Smooth muscle cell of the brain vasculature (primary cell): Measurements from ENCODE around the gene FGF10.

Experiments
- DNase-seq: peaks from one replicate; pipeline ENCODE4 v3.0.0-alpha.2; 2012; ENCODE audit warnings: low read depth, low spot score

FGF10 gene

DNA sequence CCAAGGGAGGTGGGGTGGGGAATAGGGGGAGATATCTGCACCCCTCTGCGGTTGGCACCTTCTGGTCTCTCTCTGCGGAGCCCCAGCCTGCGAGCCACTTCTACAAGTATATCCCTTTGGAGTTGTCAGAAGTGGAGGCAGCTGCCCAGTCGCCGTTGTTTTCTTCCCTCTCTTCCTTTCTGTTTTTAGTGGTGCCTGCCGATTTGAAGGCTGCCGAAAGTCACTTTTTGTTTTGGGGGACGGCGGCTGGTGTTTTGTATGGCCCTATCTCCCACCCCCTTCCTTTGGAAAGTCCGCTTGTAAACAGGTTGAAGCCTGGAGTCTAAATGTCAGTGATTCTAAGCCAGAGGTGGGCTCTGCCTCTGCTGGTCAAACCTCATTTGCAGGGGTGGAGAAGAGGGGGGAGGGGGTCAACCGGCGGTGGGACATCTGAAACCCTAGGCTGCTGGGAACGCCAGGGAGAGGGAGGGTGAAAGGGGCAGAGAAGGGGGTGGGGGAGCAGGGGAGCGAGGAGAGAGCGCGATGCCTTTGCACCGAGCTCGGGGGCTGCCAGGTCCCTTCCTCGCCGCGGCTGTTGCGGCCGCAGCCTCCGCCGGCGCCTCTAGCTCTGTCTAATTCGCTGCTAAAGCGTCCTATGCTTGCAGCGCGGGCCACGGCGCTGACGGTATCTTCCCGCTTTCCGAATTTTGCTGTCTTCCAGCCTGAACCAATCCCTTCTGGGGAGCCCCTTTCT is at the start of gene FGF10:
FGF10 (minus strand) TSS at position 331 of the 733 bp plus-strand sequence. CDS start 738 bp downstream, outside the sequence.
- no peak for DNase-seq

DNA sequence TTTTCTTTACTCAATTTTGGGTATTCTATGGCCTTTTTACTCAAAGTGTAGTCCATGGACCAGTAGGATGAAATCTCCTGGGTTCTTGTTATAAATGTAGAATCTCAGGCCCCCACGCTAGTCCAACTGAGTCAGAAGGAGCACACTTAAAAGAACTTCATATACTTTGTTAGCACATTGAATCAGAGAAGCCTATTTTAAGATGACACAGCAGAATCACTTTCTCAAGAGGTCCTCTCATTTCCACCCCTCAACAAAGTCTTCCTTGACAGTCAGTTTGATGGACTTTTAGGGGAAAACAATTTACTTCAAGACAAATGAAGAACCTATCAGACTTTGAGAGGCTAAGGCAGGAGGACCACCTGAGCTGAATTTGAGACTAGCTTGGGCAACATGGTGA is 37.7 kb upstream of the FGF10 start:
- no peak for DNase-seq

DNA sequence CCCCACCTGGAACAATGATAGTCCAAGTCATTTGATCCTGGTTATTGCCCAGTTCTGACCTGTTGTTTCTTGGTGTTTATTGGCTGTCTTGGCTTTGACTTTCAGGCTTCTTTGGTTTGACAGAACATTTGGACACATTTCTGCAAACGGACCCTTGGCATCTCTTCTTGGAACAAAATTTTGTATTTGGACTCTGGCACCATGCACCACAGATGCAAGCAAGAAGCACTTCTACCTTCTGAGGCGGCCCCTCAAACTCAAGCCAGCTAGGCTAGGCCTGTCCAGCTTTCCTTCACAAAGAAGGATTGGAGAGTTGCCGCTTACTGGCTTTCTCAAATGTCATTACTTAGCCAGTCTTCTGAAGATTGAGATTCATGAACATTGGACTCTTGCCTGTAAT is 23.1 kb upstream of the FGF10 start:
- no peak for DNase-seq

DNA sequence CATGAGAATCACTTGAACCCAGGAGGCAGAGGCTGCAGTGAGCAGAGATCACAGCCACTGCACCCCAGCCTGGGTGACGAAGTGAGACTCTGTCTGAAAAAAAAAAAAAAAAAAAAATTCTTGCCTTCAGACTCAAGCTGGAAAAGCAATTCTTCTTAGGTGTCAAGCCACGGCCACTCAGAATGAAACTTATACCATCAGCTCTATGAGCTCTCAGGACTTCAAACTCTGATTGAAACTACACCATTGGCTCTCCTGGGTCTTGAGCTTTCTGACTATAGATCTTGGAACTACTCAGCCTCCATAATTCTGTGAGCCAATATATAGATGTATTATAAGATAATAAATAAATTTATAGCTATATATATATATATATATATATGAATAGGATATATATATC is 12.9 kb upstream of the FGF10 start:
- no peak for DNase-seq

DNA sequence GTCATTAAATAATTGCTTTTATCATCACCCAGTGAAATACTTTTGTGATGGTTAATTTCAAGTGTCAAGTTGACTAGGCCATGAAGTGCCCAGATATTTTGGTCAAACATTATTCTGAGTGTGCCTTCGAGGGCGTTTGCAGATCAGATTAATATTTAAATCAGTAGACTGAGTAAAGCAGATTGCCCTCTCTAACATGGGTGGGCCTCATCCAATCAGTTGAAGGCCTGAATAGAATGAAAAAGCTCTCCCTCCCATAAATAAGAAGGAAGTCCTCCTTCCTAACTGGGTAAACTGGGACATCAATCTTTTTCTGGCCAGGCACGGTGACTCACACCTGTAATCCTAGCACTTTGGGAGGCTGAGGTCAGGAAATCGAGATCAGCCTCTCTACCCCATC is 12.4 kb upstream of the FGF10 start:
- no peak for DNase-seq

DNA sequence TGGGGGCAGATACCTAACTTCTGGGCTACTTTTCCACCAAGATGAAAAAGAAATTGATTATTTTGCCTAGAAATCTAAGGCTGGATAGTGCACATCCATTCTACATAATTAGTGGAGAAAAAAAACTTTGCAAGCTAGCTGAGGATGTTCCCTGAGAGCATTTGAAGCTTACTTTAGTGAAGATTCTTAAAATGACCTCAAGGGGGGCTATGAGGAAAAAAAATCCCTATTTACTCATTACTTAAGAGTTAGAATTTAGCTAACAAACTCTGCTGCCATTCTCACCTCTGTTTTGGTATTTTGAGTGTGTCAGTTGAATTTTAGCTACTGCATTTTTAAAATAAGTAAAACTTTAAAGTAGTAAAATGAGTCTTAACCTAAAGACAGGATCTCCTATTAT is 9.2 kb upstream of the FGF10 start:
- DNase-seq, result no peak

DNA sequence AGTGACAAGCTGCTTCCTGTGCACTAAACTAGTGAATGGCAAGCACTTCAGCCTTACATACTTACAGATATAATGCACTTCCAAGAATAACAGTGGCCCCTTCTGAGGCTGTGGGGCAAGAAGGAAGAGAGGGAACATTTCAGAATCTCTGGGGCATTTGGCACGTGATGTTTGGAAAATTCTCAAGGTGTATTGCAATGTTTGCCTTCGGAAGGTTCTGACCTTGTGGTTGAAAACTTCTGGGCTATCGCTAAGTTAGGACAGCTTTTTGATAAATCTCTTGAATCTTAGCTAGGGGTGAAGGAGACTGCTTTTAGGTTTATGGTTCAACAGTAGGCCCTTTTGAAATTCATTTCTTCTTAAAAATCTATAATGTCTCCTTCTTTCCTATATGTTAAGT is 7.1 kb upstream of the FGF10 start:
- no peak for DNase-seq

DNA sequence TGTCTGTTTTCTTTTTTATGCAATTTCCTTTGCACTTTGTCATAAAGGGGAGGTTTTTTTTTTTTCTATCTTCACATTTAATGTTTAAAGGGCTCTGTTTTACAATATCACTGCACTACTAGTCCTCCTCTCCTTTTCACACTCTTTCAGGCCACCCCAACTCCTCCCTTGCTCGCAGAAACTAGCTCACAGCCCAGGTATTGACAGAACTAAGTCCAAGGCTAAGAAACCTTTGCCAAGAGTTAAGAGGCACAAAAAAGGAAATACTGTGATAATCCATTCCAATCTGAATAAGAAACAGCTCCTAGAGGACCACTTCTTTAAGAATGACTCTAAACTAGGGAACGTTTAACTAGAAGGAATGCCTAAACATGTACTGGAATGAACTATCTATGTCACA is 1.1 kb upstream of the FGF10 start:
- no peak for DNase-seq

DNA sequence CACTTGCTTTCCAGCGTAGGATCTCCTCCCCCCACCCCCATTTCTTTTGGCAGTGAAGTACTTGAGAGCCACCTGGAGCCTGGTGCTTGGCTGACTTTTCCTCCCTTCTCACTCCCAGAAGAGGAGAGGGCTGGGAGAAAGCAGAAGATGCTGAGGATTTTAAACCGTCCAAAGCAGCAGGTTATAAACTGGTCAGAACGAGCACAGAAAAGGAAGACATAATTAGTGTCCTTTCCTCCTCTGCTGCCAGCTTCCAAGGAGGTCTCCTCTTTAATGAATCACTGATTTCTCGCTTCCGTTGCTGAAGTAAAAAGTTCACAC is 563 bp upstream of the FGF10 start:
- DNase-seq, result no peak

DNA sequence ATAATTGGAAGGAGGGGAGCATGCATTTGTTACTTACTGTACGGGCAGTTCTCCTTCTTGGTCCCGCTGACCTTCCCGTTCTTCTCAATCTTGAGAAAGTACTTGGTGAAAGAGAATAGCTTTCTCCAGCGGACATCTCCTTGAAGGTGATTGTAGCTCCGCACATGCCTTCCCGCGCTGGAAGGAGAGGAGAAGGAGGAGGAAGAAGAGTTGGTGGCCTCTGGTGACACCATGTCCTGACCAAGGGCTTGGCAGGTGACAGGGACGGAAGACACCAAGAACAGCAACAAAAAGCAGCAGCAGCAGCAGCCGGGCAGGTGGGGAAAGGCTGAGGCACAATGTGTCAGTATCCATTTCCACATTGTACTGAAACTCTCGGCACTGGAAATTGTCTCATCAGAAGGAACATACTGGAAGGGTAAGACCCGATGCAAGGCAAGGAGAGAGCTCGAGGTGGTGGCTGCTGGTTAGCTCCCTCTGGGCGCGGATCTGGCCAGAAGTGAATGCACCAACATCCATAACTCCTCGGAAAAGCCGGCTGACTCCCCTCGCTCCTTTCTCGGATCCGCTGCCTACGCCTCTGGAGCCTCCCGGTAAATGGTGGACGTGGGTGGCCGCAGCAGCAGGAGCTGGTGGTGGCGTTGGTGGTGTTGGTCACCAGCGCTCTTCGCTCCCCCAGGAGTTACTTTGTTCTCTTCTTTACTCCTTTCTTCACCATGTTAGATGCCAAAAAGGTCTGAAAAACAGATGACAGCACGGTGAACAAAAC is 715 bp downstream of the FGF10 start:
- DNase-seq, result no peak

DNA sequence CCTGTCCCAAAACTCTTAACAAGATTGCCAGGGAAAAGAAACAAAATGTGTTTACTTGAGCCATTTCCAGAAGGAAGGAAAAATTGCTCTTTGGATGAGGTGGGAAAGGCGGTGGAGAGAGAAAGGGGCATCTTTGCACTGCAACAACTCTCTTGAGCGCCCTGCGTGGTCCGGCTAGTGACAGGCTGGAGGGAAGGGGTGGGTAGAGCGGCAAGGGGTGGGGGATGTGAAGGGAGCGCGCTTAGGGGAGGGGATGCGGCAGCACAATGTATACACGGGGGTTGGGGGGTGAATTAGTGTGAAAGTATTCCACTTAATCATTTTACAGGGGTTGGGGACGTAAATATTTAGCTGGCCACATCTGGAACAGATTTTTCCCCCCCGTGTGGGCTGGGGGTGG is 1.3 kb downstream of the FGF10 start:
- DNase-seq, result no peak

DNA sequence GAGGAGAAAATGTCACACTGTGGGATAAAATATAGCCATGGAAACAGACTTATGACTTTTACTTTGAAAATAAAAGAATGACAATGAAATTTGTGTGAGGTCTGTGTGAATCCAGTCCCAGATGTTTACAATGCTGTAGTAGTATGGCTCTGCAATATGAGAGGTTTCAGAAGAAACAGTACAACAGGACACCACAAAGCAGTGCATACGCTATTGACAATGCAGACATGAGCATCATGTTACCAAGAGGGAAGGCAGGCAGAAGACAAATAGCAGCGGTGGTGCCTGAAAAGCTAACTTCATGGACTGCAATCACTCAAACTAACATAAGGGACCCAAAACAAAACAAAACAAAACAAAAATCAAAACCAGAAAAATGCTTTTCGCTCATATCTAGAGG is 1.8 kb downstream of the FGF10 start:
- no peak for DNase-seq

DNA sequence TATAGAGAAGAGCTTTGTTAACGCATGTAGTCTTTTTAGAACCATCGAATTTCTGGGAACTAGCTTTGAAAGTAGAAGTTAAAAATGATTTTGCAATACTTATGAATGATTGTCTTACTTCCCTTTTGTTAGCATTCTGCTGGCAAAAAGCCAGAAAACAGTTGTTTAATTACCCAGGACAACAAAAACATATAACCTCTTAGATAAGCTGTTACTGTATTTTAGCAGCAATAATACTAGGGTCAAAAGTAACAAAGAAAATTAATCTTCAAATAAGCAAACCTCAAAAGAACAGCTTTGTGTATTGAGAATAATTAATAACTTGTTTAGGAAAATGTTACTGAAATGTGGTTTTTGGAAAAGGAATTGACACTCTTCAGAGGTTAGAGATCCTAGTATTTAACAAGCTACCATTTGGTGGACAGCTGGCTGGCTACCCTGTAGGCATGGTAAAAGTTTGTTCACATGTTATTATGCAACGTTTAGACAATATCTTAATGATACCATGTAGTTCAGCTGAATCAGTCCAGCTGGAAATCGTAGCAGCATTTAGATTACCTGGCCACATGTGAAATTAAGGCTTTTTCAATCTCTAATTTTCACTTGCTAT is 3.8 kb downstream of the FGF10 start:
- DNase-seq, result no peak

DNA sequence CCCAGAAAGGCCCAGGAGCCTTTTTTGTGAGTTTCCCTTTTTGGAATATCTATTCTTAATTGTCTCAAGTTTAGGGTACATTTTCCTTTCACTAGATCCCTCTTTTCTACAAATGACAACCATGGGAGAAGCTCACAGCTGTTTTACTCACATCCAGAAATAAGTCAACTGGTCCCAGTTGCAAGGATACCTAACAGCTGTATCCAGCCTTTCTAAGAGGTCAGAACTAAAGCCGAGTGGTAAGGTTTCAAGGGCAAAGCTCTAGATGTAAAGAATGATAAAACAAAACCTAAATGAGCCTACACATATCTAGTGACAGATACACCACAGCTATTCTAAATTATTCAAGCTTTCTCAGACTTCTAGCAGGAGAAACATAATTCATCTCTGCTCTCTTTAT is 4.4 kb downstream of the FGF10 start:
- DNase-seq, result no peak

DNA sequence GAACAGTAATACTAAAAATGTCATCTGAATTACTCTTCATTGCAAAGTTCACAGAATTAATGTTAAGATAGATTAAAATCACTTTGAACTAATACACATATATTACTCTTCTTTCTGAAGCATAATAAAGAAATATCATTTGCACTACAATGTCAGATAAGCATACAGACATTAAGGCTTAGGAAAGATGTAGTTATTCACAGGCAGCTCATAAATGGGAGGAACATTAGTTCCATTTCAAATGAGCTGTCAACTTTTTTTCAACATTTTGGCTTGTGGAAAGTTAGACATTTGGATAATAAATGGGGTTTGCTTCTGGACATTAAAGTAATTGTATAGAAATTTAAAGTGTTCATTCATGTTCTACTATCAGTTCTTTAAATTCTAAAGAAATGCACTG is 6.3 kb downstream of the FGF10 start:
- DNase-seq, result no peak

DNA sequence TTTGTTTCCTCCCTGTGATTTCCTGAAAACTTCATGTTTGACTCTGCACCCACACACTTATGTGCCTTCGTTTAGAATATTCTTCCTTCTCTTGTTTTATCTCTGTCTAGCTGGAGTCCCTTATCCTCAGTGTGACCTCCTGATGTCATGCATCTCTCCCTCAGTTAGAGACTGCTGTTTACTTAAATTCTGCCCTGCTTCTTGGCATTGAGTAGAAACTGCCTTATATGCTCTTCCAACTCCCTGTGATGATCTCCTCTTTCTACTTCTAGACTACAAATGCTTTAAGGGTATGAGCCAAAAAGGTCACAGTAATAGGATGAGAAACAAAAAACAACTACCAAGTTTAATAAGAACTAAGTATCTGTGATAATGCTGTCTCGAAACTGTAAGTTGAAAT is 12.2 kb downstream of the FGF10 start:
- no peak for DNase-seq

DNA sequence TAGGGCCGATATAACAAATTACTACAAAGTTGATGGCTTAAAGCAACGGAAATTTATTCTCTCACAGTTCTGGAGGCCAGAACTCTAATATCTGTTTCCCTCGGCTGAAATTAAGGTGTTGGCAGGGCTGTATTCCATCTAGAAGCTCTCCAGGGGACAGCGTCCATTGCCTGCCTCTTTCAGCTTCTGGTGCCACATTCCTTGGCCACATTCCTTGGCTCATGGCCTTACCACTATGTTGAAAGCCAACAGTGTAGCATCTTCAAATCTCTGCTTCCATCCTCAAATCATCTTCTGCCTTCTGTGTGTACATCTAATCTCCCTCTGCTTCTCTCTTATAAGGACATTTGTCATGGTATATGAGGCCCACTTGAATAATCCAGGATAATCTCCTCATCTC is 17.2 kb downstream of the FGF10 start:
- no peak for DNase-seq

DNA sequence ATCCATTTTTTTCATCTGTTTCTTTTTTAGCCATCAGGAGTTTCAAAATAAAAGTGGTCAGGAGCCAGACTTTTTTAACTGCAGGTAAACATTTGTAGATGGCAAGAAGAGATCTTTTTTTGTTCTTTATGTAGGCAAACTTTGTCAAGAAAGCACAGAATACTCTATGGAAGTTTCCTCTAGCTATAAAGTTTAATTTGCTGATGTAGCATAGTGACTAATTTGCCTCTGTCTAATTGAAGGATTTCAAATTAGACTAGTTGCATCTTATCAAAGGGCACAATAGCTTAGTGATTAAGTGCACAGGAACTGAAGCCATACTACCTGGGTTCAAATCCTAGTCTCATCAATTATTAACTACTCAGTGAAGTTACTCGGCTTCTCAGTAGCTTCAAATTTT is 22.0 kb downstream of the FGF10 start:
- DNase-seq, result no peak

DNA sequence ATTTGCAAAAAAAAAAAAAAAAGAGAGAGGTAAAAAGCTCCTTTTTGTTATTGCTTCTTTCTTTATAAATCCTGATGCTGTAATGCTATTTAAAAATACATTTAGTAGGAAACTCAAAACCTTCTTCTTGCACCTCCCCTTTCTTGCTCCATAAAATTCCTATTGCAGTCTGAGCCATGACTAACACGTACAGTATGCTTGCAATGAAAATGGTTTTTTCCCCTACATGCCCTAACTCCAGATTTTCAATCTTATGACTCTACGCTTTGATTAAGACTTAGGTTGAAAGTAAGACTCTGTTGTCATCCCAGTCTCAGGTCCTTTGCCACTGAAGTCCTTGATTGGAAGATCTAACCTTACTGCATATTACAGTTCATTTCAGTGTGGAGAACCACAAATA is 23.9 kb downstream of the FGF10 start:
- DNase-seq, result no peak

DNA sequence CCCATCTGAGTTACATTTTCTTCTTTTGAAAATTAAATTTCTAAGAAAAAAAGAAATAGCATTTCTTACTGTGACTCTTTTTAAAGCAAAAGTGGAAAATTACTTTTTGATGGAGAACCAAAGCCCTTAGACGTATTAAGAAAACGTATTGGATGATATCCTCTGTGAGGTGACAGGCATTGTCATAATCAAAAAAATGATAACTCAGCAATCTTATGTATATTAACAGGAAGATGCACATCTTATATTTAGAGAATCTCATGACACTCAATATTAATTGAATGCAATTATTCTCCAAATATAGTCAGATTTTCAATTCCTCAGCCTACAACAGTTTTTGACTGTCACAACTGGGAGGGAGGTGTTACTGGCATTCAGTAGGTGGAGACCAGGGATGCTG is 25.1 kb downstream of the FGF10 start:
- no peak for DNase-seq

DNA sequence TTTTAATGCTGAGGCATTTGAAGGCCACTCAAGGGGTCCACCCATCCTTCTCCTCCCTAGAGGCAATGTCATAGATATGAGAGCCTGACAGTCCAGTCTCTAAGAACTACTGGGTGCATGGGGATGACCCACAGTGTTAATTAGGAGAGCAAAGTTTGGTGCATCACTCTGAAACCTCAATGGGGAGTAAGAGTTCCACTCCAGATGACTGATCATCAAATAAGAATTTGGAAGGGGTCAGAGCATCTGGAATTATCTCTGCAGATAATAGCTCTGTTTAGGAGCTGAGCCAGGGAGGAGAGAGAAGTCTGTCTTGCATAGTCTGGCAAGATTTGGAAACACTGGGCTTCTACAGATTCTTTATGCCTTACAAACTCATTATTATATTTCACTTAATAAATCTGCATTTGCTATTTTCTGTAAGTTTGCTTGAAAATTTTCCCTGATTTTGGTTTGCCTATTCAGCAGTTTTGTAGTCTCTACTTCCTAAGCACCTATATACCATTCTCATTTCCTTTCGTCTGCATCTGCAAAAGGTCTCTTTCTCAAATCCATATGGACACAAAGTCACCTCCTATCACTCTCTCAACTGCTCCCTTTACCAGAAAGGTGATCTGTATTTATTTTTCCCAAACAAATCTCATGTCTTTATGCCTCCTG is 27.7 kb downstream of the FGF10 start:
- no peak for DNase-seq

DNA sequence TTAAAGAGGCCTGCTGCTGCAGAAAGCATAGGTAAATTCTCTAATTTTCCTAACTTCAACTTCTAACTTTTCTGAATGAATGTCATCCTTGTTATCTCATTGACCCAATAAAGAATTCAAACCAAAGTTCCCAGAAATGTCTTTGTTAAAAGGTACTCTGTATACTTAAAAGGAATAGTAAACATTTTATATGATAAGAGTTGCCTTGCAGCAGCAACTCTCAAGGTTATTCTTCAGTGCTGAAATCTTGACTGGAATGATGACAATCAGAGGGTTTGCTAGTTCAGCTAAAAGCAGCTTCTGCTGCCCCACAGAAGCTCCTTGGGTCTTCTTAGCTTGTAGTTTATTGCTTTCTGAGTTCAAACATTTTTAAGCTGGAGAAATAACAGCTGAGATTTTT is 28.3 kb downstream of the FGF10 start:
- no peak for DNase-seq

DNA sequence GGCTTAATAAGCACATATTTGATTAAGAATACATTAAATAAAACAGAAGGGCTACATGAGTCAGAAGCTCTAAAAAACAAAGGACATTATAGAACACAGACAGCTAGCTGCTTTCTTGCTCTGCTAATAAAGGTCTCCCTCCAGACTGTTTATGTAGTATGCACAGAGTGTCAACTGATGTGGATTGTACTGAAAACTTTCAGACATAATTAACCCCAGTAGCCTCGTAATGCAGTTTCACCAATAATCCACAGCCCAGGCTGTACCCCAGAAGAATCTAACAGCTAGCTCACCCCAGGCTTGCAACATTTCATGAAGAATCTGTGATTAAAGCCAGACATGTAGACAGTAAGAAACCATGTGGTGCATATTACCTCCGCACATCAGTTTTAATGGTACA is 30.8 kb downstream of the FGF10 start:
- DNase-seq, result no peak
